Tibial nerve (tissue), 4 donors: ENCODE data around the gene PDGFB. TPM values are rescaled to one million over a fixed set of nuclear protein-coding genes. Genes with fewer than 3 reads are reported as not detected.
A peak's percentile ranks its signal among the peaks of the same experiment; 100 is the strongest.

Source experiments
- DNase-seq, 2 donors: peaks; one replicate each; pipeline ENCODE4 v3.0.0-alpha.2; 2019; ENCODE audit warnings: low spot score in 2 of 2
- H3K27ac ChIP-seq, 4 donors: fragments of 200-600 bp; sonication (generic) in 3 of 4; one replicate each; pipeline ENCODE4 v1.5.1; 2017 to 2019; ENCODE audit warnings: mild to moderate bottlenecking in 1 of 4
- H3K27me3 ChIP-seq, 2 donors: fragments of 200-600 bp; sonication (generic) in 1 of 2; one replicate each; pipeline versions ENCODE4 v1.5.1 to v1.6.0; 2017 to 2019
- H3K36me3 ChIP-seq, 3 donors: fragments of 200-600 bp; sonication (generic); one replicate each; pipeline ENCODE4 v1.5.1; 2018 to 2019
- H3K4me1 ChIP-seq, 4 donors: fragments of 200-600 bp; sonication (generic) in 3 of 4; one replicate each; pipeline ENCODE4 v1.5.1; 2017 to 2019
- H3K4me3 ChIP-seq, 4 donors: fragments of 200-600 bp; sonication (generic) in 3 of 4; one replicate each; pipeline ENCODE4 v1.5.1; 2017 to 2019; ENCODE audit warnings: mild to moderate bottlenecking in 1 of 4, moderate library complexity in 1 of 4
- H3K9me3 ChIP-seq, 4 donors: fragments of 200-600 bp; sonication (generic) in 3 of 4; one replicate each; pipeline ENCODE4 v1.5.1; 2017 to 2019
- EP300 ChIP-seq, 2 donors: sonication (generic); formaldehyde crosslinking; IDR thresholded peaks; one replicate each; pipeline ENCODE4 v1.6.1; 2017; ENCODE audit warnings: antibody characterized with exemption in 2 of 2, mild to moderate bottlenecking in 1 of 2
- POLR2A ChIP-seq, 2 donors: fragments of 450-650 bp; IDR thresholded peaks; one replicate each; pipeline ENCODE4 v1.6.1; 2017; ENCODE audit warnings: antibody characterized with exemption in 2 of 2, mild to moderate bottlenecking in 2 of 2, moderate library complexity in 2 of 2
- WGBS, 2 donors: methylation state at CpG; one replicate each; pipeline ENCODE4 v1.1.5; 2018; 5-methylcytosine and 5-hydroxymethylcytosine counted together
- total RNA-seq, 4 donors: library from RNA; depleted of rRNA; stranded (reverse); fragments of >200 nt; gene quantifications; one replicate each; pipeline ENCODE4 v1.1.0, GENCODE V29; 2016
- TF ChIP-seq, protein P1 (sequence below), 5 experiments: fragments of 200-600 bp in 3 of 5; fragments of 450-650 bp in 2 of 5; sonication (generic) in 3 of 5; IDR thresholded peaks; one replicate each; pipeline ENCODE4 v1.5.1; 2016 to 2019; ENCODE audit warnings: antibody characterized with exemption in 5 of 5, mild to moderate bottlenecking in 3 of 5, moderate library complexity in 2 of 5

Gene PDGFB
- total RNA-seq, 4 donors from 2014 or later = 7.5 to 22.2 (median 10.2) TPM

DNA sequence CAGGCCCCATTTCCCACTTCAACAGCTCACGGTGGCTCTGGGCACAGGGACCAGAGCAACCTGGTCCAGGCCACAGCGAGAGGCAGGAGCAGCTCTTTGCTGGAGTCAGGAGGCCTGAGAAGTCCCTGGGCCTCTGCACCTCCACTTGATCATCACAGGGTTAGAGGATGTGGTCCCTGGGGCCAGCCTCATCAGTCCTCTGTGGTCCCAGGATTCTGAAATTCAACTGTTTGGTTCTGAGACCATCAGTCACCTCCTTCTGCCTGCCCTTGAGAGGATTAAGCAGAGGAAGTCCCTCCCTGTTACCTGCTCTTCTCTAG lies 67.4 kb downstream of the PDGFB start:
- H3K36me3 ChIP-seq = no peaks in the 10 kb centered on the region
- H3K27me3 ChIP-seq = no peaks in the 10 kb centered on the region
- WGBS, 2 donors = 80 to 82% methylated on average over 1 to 2 of the region's 2 CpGs
- H3K27ac ChIP-seq = peak overlapping the region in 3 of 4 donors; percentile 85 to 95 (median 92)
- no peak for DNase-seq
- H3K4me3 ChIP-seq = no peak overlapping the region
- peaks cover 3 to 74% (median 45%) of the 10 kb centered on the region in 4 donors for H3K4me1 ChIP-seq
- TF ChIP-seq, protein P1, sequence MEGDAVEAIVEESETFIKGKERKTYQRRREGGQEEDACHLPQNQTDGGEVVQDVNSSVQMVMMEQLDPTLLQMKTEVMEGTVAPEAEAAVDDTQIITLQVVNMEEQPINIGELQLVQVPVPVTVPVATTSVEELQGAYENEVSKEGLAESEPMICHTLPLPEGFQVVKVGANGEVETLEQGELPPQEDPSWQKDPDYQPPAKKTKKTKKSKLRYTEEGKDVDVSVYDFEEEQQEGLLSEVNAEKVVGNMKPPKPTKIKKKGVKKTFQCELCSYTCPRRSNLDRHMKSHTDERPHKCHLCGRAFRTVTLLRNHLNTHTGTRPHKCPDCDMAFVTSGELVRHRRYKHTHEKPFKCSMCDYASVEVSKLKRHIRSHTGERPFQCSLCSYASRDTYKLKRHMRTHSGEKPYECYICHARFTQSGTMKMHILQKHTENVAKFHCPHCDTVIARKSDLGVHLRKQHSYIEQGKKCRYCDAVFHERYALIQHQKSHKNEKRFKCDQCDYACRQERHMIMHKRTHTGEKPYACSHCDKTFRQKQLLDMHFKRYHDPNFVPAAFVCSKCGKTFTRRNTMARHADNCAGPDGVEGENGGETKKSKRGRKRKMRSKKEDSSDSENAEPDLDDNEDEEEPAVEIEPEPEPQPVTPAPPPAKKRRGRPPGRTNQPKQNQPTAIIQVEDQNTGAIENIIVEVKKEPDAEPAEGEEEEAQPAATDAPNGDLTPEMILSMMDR (IDR thresholded peaks at IDR 0.05) = no peak
- no peak for TF ChIP-seq EP300 (IDR thresholded peaks at IDR 0.05)
- peaks cover 0 to 10% (median 0%) of the 10 kb centered on the region in 4 donors for H3K9me3 ChIP-seq

DNA sequence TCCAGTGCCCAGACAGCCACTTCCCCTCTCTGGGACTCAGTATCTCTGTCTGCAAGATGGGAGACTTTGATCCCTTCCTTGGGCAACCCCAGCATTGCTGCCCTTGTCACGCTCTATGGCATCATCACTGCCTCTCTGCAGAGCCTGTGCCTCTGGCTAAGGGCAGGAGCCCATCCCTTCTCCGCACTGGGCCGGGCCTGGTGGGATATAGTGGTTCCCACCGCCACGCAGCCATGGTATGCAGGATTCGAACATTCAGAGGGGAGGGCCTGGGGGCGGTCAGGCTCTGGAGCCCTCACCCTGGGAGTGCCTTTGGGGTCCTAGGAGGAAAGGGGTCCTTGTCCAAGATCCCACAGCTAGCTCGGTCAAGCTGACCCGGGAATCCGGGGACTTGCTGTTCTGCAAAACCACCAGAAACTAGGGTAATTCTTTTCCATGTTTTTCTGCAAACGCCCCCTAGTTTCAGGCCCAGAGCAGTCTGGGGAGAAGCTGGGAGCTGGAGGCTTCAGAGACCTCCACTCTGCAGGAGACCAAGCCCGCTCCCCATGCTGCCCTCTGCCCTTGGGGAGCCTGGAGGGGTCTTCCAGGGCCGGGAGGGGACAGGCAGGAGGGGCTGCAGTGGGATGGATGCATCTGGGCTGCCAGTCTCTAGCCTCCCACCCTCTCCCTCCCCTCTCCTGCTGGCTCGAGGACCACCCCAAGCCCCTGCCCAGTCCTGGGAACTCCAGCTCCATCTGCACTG lies 67.9 kb downstream of the PDGFB start:
- DNase-seq = no peak
- WGBS, 2 donors = 58 to 72% methylated on average over 7 to 13 of the region's 14 CpGs
- no peaks in the 10 kb centered on the region for H3K36me3 ChIP-seq

DNA sequence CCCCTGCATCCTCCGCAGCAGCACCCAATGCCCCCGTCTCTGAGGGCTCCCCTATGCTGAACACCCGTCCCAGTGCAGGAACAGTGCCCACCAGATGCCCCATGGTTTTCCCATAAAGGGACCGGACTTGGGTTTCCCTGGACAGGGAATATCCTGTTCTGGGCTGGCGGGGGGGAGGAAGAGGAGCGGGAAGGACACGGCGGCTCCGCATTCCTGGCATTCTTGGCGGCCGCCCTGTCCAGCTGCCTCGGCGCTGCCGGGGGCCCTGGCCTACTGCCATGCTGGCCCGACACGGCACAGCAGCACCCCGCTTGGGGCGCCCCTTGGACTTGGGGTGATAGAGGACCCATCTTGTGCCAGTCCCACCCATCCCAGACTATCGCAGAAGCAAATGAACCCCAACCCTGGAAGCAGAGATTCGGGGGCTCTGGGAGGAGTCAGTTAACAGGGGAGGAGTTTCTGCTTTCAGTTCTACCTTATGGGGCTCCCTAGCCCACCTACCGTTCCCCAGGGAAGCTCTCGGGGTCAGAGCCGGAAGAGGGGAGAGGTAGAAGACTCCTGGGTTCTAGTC lies 68.6 kb downstream of the PDGFB start:
- 5 to 24% methylated on average over 21 to 23 of the region's 23 CpGs for WGBS, 2 donors
- Histone ChIP-seq H3K27ac (peak overlapping the region; percentile 60 to 95 (median 88)), H3K4me3 (no peak overlapping the region), H3K4me1 (peaks cover 3 to 86% (median 56%) of the 10 kb centered on the region in 4 donors), H3K9me3 (no peaks in the 10 kb centered on the region), H3K27me3 (no peaks in the 10 kb centered on the region), H3K36me3 (no peaks in the 10 kb centered on the region)
- peak; percentile 44 to 52 for DNase-seq
- TF ChIP-seq, protein P1 (IDR thresholded peaks at IDR 0.05) = no peak
- peak; percentile 69 to 91 for TF ChIP-seq EP300 (IDR thresholded peaks at IDR 0.05)

More for the DNA sequence above, 67.9 kb downstream of the PDGFB start:
- H3K9me3 ChIP-seq = peaks cover 0 to 6% (median 0%) of the 10 kb centered on the region in 4 donors
- peak overlapping the region; percentile 60 to 95 (median 88) for H3K27ac ChIP-seq
- no peak overlapping the region for H3K4me3 ChIP-seq
- TF ChIP-seq, protein P1 (IDR thresholded peaks at IDR 0.05) = no peak
- TF ChIP-seq EP300 (IDR thresholded peaks at IDR 0.05) (no peak), POLR2A (IDR thresholded peaks at IDR 0.05) (no peak)
- H3K4me1 ChIP-seq = peaks cover 3 to 80% (median 49%) of the 10 kb centered on the region in 4 donors
- no peaks in the 10 kb centered on the region for H3K27me3 ChIP-seq

DNA sequence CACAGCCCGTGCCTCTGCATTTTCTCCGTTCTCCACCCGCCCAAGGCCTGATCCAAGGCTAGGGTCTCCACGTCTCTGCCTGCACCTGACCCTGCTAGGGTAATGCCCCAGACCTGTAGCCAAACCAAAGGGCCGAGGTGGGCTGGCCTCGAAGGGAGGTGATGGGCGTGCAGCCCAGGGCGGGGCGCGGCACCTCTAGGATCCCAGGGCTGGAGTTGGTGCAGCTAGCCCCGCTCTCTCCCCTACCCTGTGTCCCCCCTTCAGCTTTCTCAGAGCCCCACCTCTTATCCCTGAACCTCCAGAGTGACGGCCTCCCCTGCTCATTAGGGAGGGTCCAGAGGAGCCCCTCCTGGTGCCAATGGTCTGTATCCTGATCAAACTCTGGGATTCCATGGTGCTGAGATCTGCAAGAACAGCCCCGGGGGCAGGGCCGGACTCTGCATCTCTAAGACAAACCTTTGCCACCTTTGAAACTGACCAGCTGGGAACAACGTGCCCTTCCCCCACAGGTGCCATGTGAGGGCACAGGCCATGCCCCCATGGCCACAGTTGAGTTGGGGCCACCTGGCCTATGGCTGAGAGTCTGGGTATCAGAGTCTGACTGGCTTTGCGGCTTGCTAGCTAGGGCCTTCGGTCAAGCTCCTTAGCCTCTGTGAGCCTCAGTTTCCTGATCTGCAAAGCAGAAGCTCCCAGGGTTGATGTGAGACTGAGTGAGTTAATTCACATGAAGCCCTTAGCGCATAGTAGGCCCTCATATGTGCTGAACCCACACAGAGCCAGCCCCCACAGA lies 69.2 kb downstream of the PDGFB start:
- WGBS, 2 donors = 53% methylated on average over 10 to 18 of the region's 18 CpGs
- Histone ChIP-seq H3K4me3 (no peak overlapping the region), H3K4me1 (peaks cover 3 to 93% (median 62%) of the 10 kb centered on the region in 4 donors)

More for the DNA sequence above, 69.2 kb downstream of the PDGFB start:
- Histone ChIP-seq H3K27me3 (no peaks in the 10 kb centered on the region), H3K27ac (peak overlapping the region; percentile 60 to 95 (median 88)), H3K9me3 (no peaks in the 10 kb centered on the region), H3K36me3 (no peaks in the 10 kb centered on the region)
- DNase-seq = no peak
- no peak for TF ChIP-seq EP300 (IDR thresholded peaks at IDR 0.05)
- TF ChIP-seq, protein P1 (IDR thresholded peaks at IDR 0.05) = no peak
- TF ChIP-seq POLR2A (IDR thresholded peaks at IDR 0.05) = no peak
